Uterus (tissue), 2 donors: ENCODE data around the gene ACBD6.

ENCODE experiments used
- POLR2A ChIP-seq, 2 donors: fragments of 450-650 bp; IDR thresholded peaks; one replicate each; pipeline ENCODE4 v1.6.1; 2016; ENCODE audit warnings: antibody characterized with exemption in 2 of 2, mild to moderate bottlenecking in 1 of 2, moderate library complexity in 1 of 2
- TF ChIP-seq, protein P1 (sequence below), 4 experiments: fragments of 200-600 bp in 2 of 4; fragments of 450-650 bp in 2 of 4; sonication (generic) in 2 of 4; IDR thresholded peaks; one replicate each; pipeline ENCODE4 v1.5.1; 2016 to 2019; ENCODE audit warnings: antibody characterized with exemption in 4 of 4, mild to moderate bottlenecking in 2 of 4, moderate library complexity in 1 of 4

DNA sequence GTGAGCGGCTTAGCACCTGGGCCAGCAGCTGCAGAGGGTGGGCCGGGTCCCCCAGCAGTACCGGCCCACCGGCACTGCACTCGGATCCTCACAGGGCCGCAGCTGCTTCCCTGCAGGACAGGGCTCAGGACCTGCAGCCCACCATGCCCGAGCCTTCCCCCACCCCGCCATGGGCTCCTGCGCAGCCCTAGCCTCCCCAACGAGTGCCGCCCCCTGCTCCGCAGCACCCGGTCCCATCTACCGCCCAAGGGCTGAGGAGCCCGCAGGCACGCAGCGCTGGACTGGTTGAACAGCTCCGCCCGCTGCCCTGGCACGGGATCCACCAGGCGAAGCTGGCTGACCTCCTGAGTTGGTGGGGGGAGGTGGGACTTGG lies 6.3 kb upstream of the ACBD6 start:
- TF ChIP-seq, protein P1, sequence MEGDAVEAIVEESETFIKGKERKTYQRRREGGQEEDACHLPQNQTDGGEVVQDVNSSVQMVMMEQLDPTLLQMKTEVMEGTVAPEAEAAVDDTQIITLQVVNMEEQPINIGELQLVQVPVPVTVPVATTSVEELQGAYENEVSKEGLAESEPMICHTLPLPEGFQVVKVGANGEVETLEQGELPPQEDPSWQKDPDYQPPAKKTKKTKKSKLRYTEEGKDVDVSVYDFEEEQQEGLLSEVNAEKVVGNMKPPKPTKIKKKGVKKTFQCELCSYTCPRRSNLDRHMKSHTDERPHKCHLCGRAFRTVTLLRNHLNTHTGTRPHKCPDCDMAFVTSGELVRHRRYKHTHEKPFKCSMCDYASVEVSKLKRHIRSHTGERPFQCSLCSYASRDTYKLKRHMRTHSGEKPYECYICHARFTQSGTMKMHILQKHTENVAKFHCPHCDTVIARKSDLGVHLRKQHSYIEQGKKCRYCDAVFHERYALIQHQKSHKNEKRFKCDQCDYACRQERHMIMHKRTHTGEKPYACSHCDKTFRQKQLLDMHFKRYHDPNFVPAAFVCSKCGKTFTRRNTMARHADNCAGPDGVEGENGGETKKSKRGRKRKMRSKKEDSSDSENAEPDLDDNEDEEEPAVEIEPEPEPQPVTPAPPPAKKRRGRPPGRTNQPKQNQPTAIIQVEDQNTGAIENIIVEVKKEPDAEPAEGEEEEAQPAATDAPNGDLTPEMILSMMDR (IDR thresholded peaks at IDR 0.05): no peak
- no peak for TF ChIP-seq POLR2A (IDR thresholded peaks at IDR 0.05)
